IMR-90 (cell line): ENCODE data around the gene PCDHGA7. TPM values are rescaled to one million over a fixed set of nuclear protein-coding genes. Genes with fewer than 3 reads are reported as not detected.

Experiments used
- ATAC-seq: fragments of 200-7000 bp; cut with Tn5 transposase; 2 replicates; pipeline ENCODE4 v1.9.1; 2020; ENCODE audit warnings: low read depth, mild to moderate bottlenecking, moderate library complexity
- BruUV-seq: library from RNA; stranded (reverse); fragments of 400-500 nt; replicated peaks from 2 replicates; lab custom pipeline; 2021; lab: Mats Ljungman, UMichigan
- CTCF ChIA-PET: fragments of 300-600 bp; formaldehyde crosslinking; extraction: SDS; loops from one replicate; lab custom pipeline; 2021; ENCODE audit warnings: antibody characterized with exemption; lab: Yijun Ruan, JAX
- POLR2A ChIA-PET: fragments of 300-600 bp; sonication (Branson Sonifier 250); formaldehyde crosslinking; loops from one replicate; lab custom pipeline; 2022; ENCODE audit warnings: antibody characterized with exemption; ENCODE audit not compliant: unreplicated experiment; lab: Charles Lee
- DNase-seq: peaks from one replicate; pipeline ENCODE4 v3.0.0; 2013
- H2AFZ ChIP-seq: replicated peaks from 2 replicates; pipeline ENCODE3; 2013; ENCODE audit warnings: low read length, mild to moderate bottlenecking; ENCODE audit not compliant: poor library complexity
- H2AK5ac ChIP-seq: 2 replicates; pipeline ENCODE4 v1.6.1; 2013; ENCODE audit warnings: low read depth, low read length, inconsistent platforms
- H2AK9ac ChIP-seq: replicated peaks from 2 replicates; pipeline ENCODE3; 2013; ENCODE audit warnings: mild to moderate bottlenecking, low read depth, low read length, moderate library complexity; ENCODE audit not compliant: poor library complexity
- H2BK120ac ChIP-seq: 2 replicates; pipeline ENCODE4 v1.6.1; 2013; ENCODE audit warnings: low read depth, low read length, inconsistent platforms
- H2BK15ac ChIP-seq: 3 replicates; pipeline ENCODE4 v1.6.1; 2013; ENCODE audit warnings: low read depth, low read length, inconsistent platforms
- H2BK20ac ChIP-seq: 2 replicates; pipeline ENCODE4 v1.6.1; 2013; ENCODE audit warnings: low read depth, mild to moderate bottlenecking, inconsistent platforms, low read length, moderate library complexity
- H2BK5ac ChIP-seq: 2 replicates; pipeline ENCODE4 v1.6.1; 2013; ENCODE audit warnings: mild to moderate bottlenecking, low read depth, low read length, inconsistent platforms; ENCODE audit not compliant: poor library complexity, severe bottlenecking
- H3K14ac ChIP-seq: replicated peaks from 2 replicates; pipeline ENCODE4 v1.6.1; 2013; ENCODE audit warnings: low read depth, low read length, inconsistent platforms
- H3K18ac ChIP-seq: 2 replicates; pipeline ENCODE4 v1.6.1; 2013; ENCODE audit warnings: low read depth, low read length, control low read depth
- H3K23ac ChIP-seq: 2 replicates; pipeline ENCODE4 v1.6.1; 2013; ENCODE audit warnings: low read depth, low read length, inconsistent platforms
- H3K27ac ChIP-seq: 2 replicates; pipeline ENCODE4 v1.5.1; 2013; ENCODE audit warnings: mild to moderate bottlenecking, control low read depth, low read length; ENCODE audit not compliant: insufficient read depth
- H3K27me3 ChIP-seq: 2 replicates; pipeline ENCODE4 v1.6.1; 2013; ENCODE audit warnings: low read length; ENCODE audit not compliant: control insufficient read depth, insufficient read depth
- H3K36me3 ChIP-seq: 2 replicates; pipeline ENCODE4 v1.6.1; 2013; ENCODE audit warnings: low read length, mixed read lengths; ENCODE audit not compliant: control insufficient read depth, insufficient read depth
- H3K4ac ChIP-seq: 2 replicates; pipeline ENCODE4 v1.6.1; 2013; ENCODE audit warnings: low read depth, low read length, inconsistent platforms
- H3K4me1 ChIP-seq: 2 replicates; pipeline ENCODE4 v1.6.1; 2013; ENCODE audit warnings: low read length, mixed read lengths; ENCODE audit not compliant: control insufficient read depth, insufficient read depth
- H3K4me2 ChIP-seq: 2 replicates; pipeline ENCODE4 v1.6.1; 2013; ENCODE audit warnings: low read depth, mild to moderate bottlenecking, control low read depth, low read length, moderate library complexity
- H3K4me3 ChIP-seq: 2 replicates; pipeline ENCODE4 v1.5.1; 2013; ENCODE audit warnings: low read depth, mild to moderate bottlenecking, control low read depth, low read length, moderate library complexity; ENCODE audit not compliant: insufficient read depth
- H3K56ac ChIP-seq: 2 replicates; pipeline ENCODE4 v1.6.1; 2013; ENCODE audit warnings: low read length, inconsistent platforms; ENCODE audit not compliant: insufficient read depth; ENCODE audit errors: extremely low read depth
- H3K79me1 ChIP-seq, 2 experiments: 2 replicates each; pipeline ENCODE4 v1.6.1; 2013; ENCODE audit warnings: low read length in 2 of 2, inconsistent platforms in 1 of 2, low read depth in 1 of 2
- H3K9ac ChIP-seq: 2 replicates; pipeline ENCODE4 v1.6.1; 2013; ENCODE audit warnings: low read depth, low read length, control low read depth
- H3K9me1 ChIP-seq: 2 replicates; pipeline ENCODE4 v1.6.1; 2013; ENCODE audit warnings: low read length, inconsistent platforms; ENCODE audit not compliant: insufficient read depth
- H3K9me3 ChIP-seq: 2 replicates; pipeline ENCODE4 v1.6.1; 2013; ENCODE audit warnings: low read length; ENCODE audit not compliant: control insufficient read depth, insufficient read depth
- H4K20me1 ChIP-seq: 2 replicates; pipeline ENCODE4 v1.6.1; 2013; ENCODE audit warnings: low read length, inconsistent platforms; ENCODE audit not compliant: insufficient read depth
- H4K5ac ChIP-seq: 2 replicates; pipeline ENCODE4 v1.6.1; 2013; ENCODE audit warnings: mild to moderate bottlenecking, low read depth, low read length, control low read depth
- H4K8ac ChIP-seq, 2 experiments: 2 replicates each; pipeline ENCODE4 v1.6.1; 2013; ENCODE audit warnings: low read depth in 2 of 2, low read length in 2 of 2, control low read depth in 1 of 2, inconsistent platforms in 1 of 2
- H4K91ac ChIP-seq: 2 replicates; pipeline ENCODE4 v1.6.1; 2013; ENCODE audit warnings: low read depth, low read length, inconsistent platforms; ENCODE audit not compliant: insufficient read depth
- BHLHE40 ChIP-seq: fragments of 150-350 bp; IDR thresholded peaks from 2 replicates; pipeline ENCODE4 v1.6.1; 2016; ENCODE audit warnings: mild to moderate bottlenecking, low read depth, low read length
- MAFK ChIP-seq: IDR thresholded peaks from 2 replicates; pipeline ENCODE4 v1.6.1; 2012; ENCODE audit warnings: low read depth, low read length, improper control_type of control experiment
- MAZ ChIP-seq: IDR thresholded peaks from 2 replicates; pipeline ENCODE4 v1.6.1; 2012; ENCODE audit warnings: low read depth, mild to moderate bottlenecking, low read length, improper control_type of control experiment, moderate library complexity, borderline replicate concordance
- MXI1 ChIP-seq: IDR thresholded peaks from 2 replicates; pipeline ENCODE4 v1.6.1; 2012; ENCODE audit warnings: low read depth, mild to moderate bottlenecking, low read length, moderate library complexity, borderline replicate concordance
- POLR2A ChIP-seq: IDR thresholded peaks from 2 replicates; pipeline ENCODE4 v1.6.1; 2012; ENCODE audit warnings: mild to moderate bottlenecking, low read depth, low read length
- WGBS, 2 experiments: methylation state at CpG; one replicate each; pipeline versions ENCODE4 v1.1.5 to v1.1.7; 2013; ENCODE audit warnings: missing lambda C conversion rate in 2 of 2; ENCODE audit not compliant: insufficient read length in 1 of 2; ENCODE audit errors: extremely low coverage in 2 of 2; 5-methylcytosine and 5-hydroxymethylcytosine counted together
- dilution Hi-C: fragments of 300-500 bp; cut with HindIII; formaldehyde crosslinking; loops from one replicate; pipeline ENCODE4 v1.14.3; 2018; ENCODE audit warnings: low sequenced_read_pairs; ENCODE audit not compliant: unreplicated experiment
- in situ Hi-C: fragments of 300-500 bp; cut with MboI; formaldehyde crosslinking; loops from 3 replicates; pipeline ENCODE4 v1.14.3; 2019; ENCODE audit warnings: low sequenced_read_pairs, inconsistent platforms, mixed read lengths
- intact Hi-C: fragments of 100-400 bp; cut with micrococcal nuclease; formaldehyde crosslinking; loops from 2 replicates; pipeline ENCODE4 v1.10.0; 2022
- polyA plus RNA-seq, 3 experiments: library from polyadenylated mRNA; depleted of rRNA; stranded (reverse); fragments of >200 nt; gene quantifications; 2 replicates each; pipeline ENCODE4 v1.2.3, GENCODE V29; 2012; ENCODE audit warnings: low replicate concordance in 1 of 3
- total RNA-seq: library from RNA; depleted of rRNA; stranded (reverse); fragments of >200 nt; gene quantifications from 2 replicates; pipeline ENCODE4 v1.2.3, GENCODE V29; 2012; rRNA removed

Gene PCDHGA7
- total and polyA plus RNA-seq, 2 of the 4 experiments (the other 2 are of a cell fraction) = 3.2 to 3.4 TPM

- no peak overlapping the region for H4K5ac ChIP-seq
- POLR2A ChIA-PET = no interaction called here
- no TSS peak for BruUV-seq
- 60% methylated on average over 1 of the region's 2 CpGs; no CpG with 5 or more reads in 1 of the 2 experiments for WGBS, 2 experiments
- peaks cover 2% of the 10 kb centered on the region; the same call in 1 of the 2 replicates for H3K4me1 ChIP-seq
- ATAC-seq = peak; percentile 48
- H3K36me3 ChIP-seq = peaks cover 7% of the 10 kb centered on the region; the same call in 1 of the 2 replicates
- no peak overlapping the region for H3K14ac ChIP-seq
- no peak overlapping the region for H3K4ac ChIP-seq
- H2AFZ ChIP-seq = no peak overlapping the region
- in situ Hi-C loops = no loop called here
- no peak overlapping the region for H4K91ac ChIP-seq
- H3K23ac ChIP-seq = no peak overlapping the region
- no peak overlapping the region for H2BK120ac ChIP-seq
- H3K9me3 ChIP-seq = peaks cover 22% of the 10 kb centered on the region; the same call in 1 of the 2 replicates
- no peak overlapping the region for H2AK9ac ChIP-seq
- H3K4me3 ChIP-seq = no peak overlapping the region
- H3K9ac ChIP-seq = no peak overlapping the region
- dilution Hi-C loops = no loop called here
- no peak overlapping the region for H4K8ac ChIP-seq
- H2AK5ac ChIP-seq = no peak overlapping the region
- CTCF ChIA-PET = no interaction called here
- no peak for TF ChIP-seq MAZ
- TF ChIP-seq BHLHE40 = no peak
- no peak for TF ChIP-seq MAFK
- TF ChIP-seq MXI1 = no peak
- TF ChIP-seq POLR2A = no peak
- no peak overlapping the region; the same call in 1 of the 2 replicates for H3K18ac ChIP-seq
- no peaks in the 10 kb centered on the region for H3K9me1 ChIP-seq
- peak overlapping the region; percentile 19; the same call in 1 of the 2 replicates for H3K4me2 ChIP-seq
- no peaks in the 10 kb centered on the region for H3K27me3 ChIP-seq
- peak; percentile 73 for DNase-seq
- H3K27ac ChIP-seq = no peak overlapping the region
- H2BK5ac ChIP-seq = peak overlapping the region; percentile 72
- intact Hi-C loops = loop anchor here (5.0 kb wide), 1 partner anchor 43 kb away; the partner anchor contains the start of gene PCDHGC3
- peaks cover 18 to 24% of the 10 kb centered on the region in 2 experiments; a peak in 3 of 4 replicates for H3K79me1 ChIP-seq
- H4K20me1 ChIP-seq = no peaks in the 10 kb centered on the region
- no peak overlapping the region for H3K56ac ChIP-seq
- H2BK20ac ChIP-seq = no peak overlapping the region
- H2BK15ac ChIP-seq = no peak overlapping the region
These were observed 51.5 kb downstream of the PCDHGA7 start for GRCh38 chr5:141434006-141434405.

Other genes starting within 250 kb of the PCDHGA7 start
Only the 30 nearest of the 36 such genes appear.
- gene PCDHB9, start 195.6 kb upstream of the PCDHGA7 start, total RNA-seq = under 0.01 and 0.18 TPM in 2 replicates
- gene PCDHB9, start 195.6 kb upstream of the PCDHGA7 start, polyA plus RNA-seq (2012; rRNA removed) = 0.10 and 0.24 TPM in 2 replicates
- under 0.01 and 0.18 TPM in 2 replicates for gene PCDHB10, start 190.4 kb upstream of the PCDHGA7 start, total RNA-seq
- gene PCDHB10, start 190.4 kb upstream of the PCDHGA7 start, polyA plus RNA-seq (2012; rRNA removed) = 0.19 and 0.22 TPM in 2 replicates
- under 0.01 TPM in 2 replicates for gene PCDHB11, start 183.1 kb upstream of the PCDHGA7 start, total RNA-seq
- 0.05 TPM in 1 of 2 replicates, not detected in the other for gene PCDHB11, start 183.1 kb upstream of the PCDHGA7 start, polyA plus RNA-seq (2012; rRNA removed)
- under 0.01 and 0.18 TPM in 2 replicates for gene PCDHB12, start 174.0 kb upstream of the PCDHGA7 start, total RNA-seq
- 0.09 and 0.13 TPM in 2 replicates for gene PCDHB12, start 174.0 kb upstream of the PCDHGA7 start, polyA plus RNA-seq (2012; rRNA removed)
- 0.18 and 0.28 TPM in 2 replicates for gene PCDHB13, start 168.8 kb upstream of the PCDHGA7 start, total RNA-seq
- 0.26 and 0.27 TPM in 2 replicates for gene PCDHB13, start 168.8 kb upstream of the PCDHGA7 start, polyA plus RNA-seq (2012; rRNA removed)
- 0.18 and 0.28 TPM in 2 replicates for gene PCDHB14, start 159.4 kb upstream of the PCDHGA7 start, total RNA-seq
- gene PCDHB14, start 159.4 kb upstream of the PCDHGA7 start, polyA plus RNA-seq (2012; rRNA removed) = 0.36 and 0.39 TPM in 2 replicates
- 0.18 and 0.28 TPM in 2 replicates for gene PCDHB15, start 137.3 kb upstream of the PCDHGA7 start, total RNA-seq
- gene PCDHB15, start 137.3 kb upstream of the PCDHGA7 start, polyA plus RNA-seq (2012; rRNA removed) = 0.14 and 0.17 TPM in 2 replicates
- gene SLC25A2, start 78.7 kb upstream of the PCDHGA7 start, total RNA-seq = 0.28 TPM in 1 of 2 replicates, not detected in the other
- gene SLC25A2, start 78.7 kb upstream of the PCDHGA7 start, polyA plus RNA-seq (2012; rRNA removed) = not detected in 2 replicates
- 51.8 and 100 TPM in 2 replicates for gene TAF7, start 62.0 kb upstream of the PCDHGA7 start, total RNA-seq
- 38.4 and 45.7 TPM in 2 replicates for gene TAF7, start 62.0 kb upstream of the PCDHGA7 start, polyA plus RNA-seq (2012; rRNA removed)
- gene PCDHGA1, start 52.2 kb upstream of the PCDHGA7 start, total RNA-seq = 0.83 and 0.90 TPM in 2 replicates
- gene PCDHGA1, start 52.2 kb upstream of the PCDHGA7 start, polyA plus RNA-seq (2012; rRNA removed) = 0.86 and 0.92 TPM in 2 replicates
- gene PCDHGA2, start 44.0 kb upstream of the PCDHGA7 start, total RNA-seq = 3.3 and 3.4 TPM in 2 replicates
- gene PCDHGA2, start 44.0 kb upstream of the PCDHGA7 start, polyA plus RNA-seq (2012; rRNA removed) = 3.6 and 4.0 TPM in 2 replicates
- 1.4 and 1.7 TPM in 2 replicates for gene PCDHGA3, start 38.9 kb upstream of the PCDHGA7 start, total RNA-seq
- 1.6 and 1.8 TPM in 2 replicates for gene PCDHGA3, start 38.9 kb upstream of the PCDHGA7 start, polyA plus RNA-seq (2012; rRNA removed)
- gene PCDHGB1, start 32.6 kb upstream of the PCDHGA7 start, total RNA-seq = 3.3 and 3.6 TPM in 2 replicates
- gene PCDHGB1, start 32.6 kb upstream of the PCDHGA7 start, polyA plus RNA-seq (2012; rRNA removed) = 1.9 TPM in 2 replicates
- gene PCDHGA4, start 27.7 kb upstream of the PCDHGA7 start, total RNA-seq = 5.0 and 5.4 TPM in 2 replicates
- gene PCDHGA4, start 27.7 kb upstream of the PCDHGA7 start, polyA plus RNA-seq (2012; rRNA removed) = 3.0 and 3.5 TPM in 2 replicates
- gene PCDHGB2, start 22.7 kb upstream of the PCDHGA7 start, total RNA-seq = 2.8 and 3.0 TPM in 2 replicates
- gene PCDHGB2, start 22.7 kb upstream of the PCDHGA7 start, polyA plus RNA-seq (2012; rRNA removed) = 2.4 and 2.6 TPM in 2 replicates
- 1.7 and 2.0 TPM in 2 replicates for gene PCDHGA5, start 18.6 kb upstream of the PCDHGA7 start, total RNA-seq
- 1.3 and 1.4 TPM in 2 replicates for gene PCDHGA5, start 18.6 kb upstream of the PCDHGA7 start, polyA plus RNA-seq (2012; rRNA removed)
- 5.9 and 6.7 TPM in 2 replicates for gene PCDHGB3, start 12.5 kb upstream of the PCDHGA7 start, total RNA-seq
- gene PCDHGB3, start 12.5 kb upstream of the PCDHGA7 start, polyA plus RNA-seq (2012; rRNA removed) = 3.3 and 3.4 TPM in 2 replicates
- gene PCDHGA6, start 8.9 kb upstream of the PCDHGA7 start, total RNA-seq = 4.1 and 4.2 TPM in 2 replicates
- gene PCDHGA6, start 8.9 kb upstream of the PCDHGA7 start, polyA plus RNA-seq (2012; rRNA removed) = 4.7 TPM in 2 replicates
- 16.4 and 17.6 TPM in 2 replicates for gene PCDHGB4, start 5.0 kb downstream of the PCDHGA7 start, total RNA-seq
- 10.0 TPM in 2 replicates for gene PCDHGB4, start 5.0 kb downstream of the PCDHGA7 start, polyA plus RNA-seq (2012; rRNA removed)
- gene PCDHGA8, start 9.9 kb downstream of the PCDHGA7 start, total RNA-seq = 2.0 and 2.2 TPM in 2 replicates
- 0.87 and 0.89 TPM in 2 replicates for gene PCDHGA8, start 9.9 kb downstream of the PCDHGA7 start, polyA plus RNA-seq (2012; rRNA removed)
- gene PCDHGB5, start 15.2 kb downstream of the PCDHGA7 start, total RNA-seq = 17.2 and 17.5 TPM in 2 replicates
- 20.0 and 21.1 TPM in 2 replicates for gene PCDHGB5, start 15.2 kb downstream of the PCDHGA7 start, polyA plus RNA-seq (2012; rRNA removed)
- 3.9 and 4.5 TPM in 2 replicates for gene PCDHGA9, start 20.0 kb downstream of the PCDHGA7 start, total RNA-seq
- 1.5 and 1.8 TPM in 2 replicates for gene PCDHGA9, start 20.0 kb downstream of the PCDHGA7 start, polyA plus RNA-seq (2012; rRNA removed)
- gene PCDHGB6, start 25.3 kb downstream of the PCDHGA7 start, total RNA-seq = 2.2 and 2.8 TPM in 2 replicates
- 1.4 and 1.5 TPM in 2 replicates for gene PCDHGB6, start 25.3 kb downstream of the PCDHGA7 start, polyA plus RNA-seq (2012; rRNA removed)
- gene PCDHGA10, start 30.2 kb downstream of the PCDHGA7 start, total RNA-seq = 6.6 and 6.9 TPM in 2 replicates
- 3.4 TPM in 2 replicates for gene PCDHGA10, start 30.2 kb downstream of the PCDHGA7 start, polyA plus RNA-seq (2012; rRNA removed)
- gene PCDHGB7, start 34.9 kb downstream of the PCDHGA7 start, total RNA-seq = 5.8 and 6.3 TPM in 2 replicates
- 7.4 and 8.1 TPM in 2 replicates for gene PCDHGB7, start 34.9 kb downstream of the PCDHGA7 start, polyA plus RNA-seq (2012; rRNA removed)
- gene PCDHGA11, start 38.3 kb downstream of the PCDHGA7 start, total RNA-seq = 5.4 and 5.8 TPM in 2 replicates
- 6.9 and 7.5 TPM in 2 replicates for gene PCDHGA11, start 38.3 kb downstream of the PCDHGA7 start, polyA plus RNA-seq (2012; rRNA removed)
- 8.8 and 9.7 TPM in 2 replicates for gene PCDHGA12, start 47.8 kb downstream of the PCDHGA7 start, total RNA-seq
- gene PCDHGA12, start 47.8 kb downstream of the PCDHGA7 start, polyA plus RNA-seq (2012; rRNA removed) = 7.9 and 9.2 TPM in 2 replicates
- gene PCDHGC3, start 93.2 kb downstream of the PCDHGA7 start, total RNA-seq = 21.1 and 21.9 TPM in 2 replicates
- 58.9 and 72.1 TPM in 2 replicates for gene PCDHGC3, start 93.2 kb downstream of the PCDHGA7 start, polyA plus RNA-seq (2012; rRNA removed)
- gene PCDHGC4, start 102.3 kb downstream of the PCDHGA7 start, total RNA-seq = 1.1 and 1.6 TPM in 2 replicates
- 0.60 and 0.65 TPM in 2 replicates for gene PCDHGC4, start 102.3 kb downstream of the PCDHGA7 start, polyA plus RNA-seq (2012; rRNA removed)
- 2.5 and 2.9 TPM in 2 replicates for gene PCDHGC5, start 106.3 kb downstream of the PCDHGA7 start, total RNA-seq
- gene PCDHGC5, start 106.3 kb downstream of the PCDHGA7 start, polyA plus RNA-seq (2012; rRNA removed) = 3.8 TPM in 2 replicates